ENCODE data around the gene NUAK1. TPM values are rescaled to one million over a fixed set of nuclear protein-coding genes. Genes with fewer than 3 reads are reported as not detected.

The NUAK1 gene
- total and polyA plus RNA-seq, 2 donors from 2014 or later: 2.9 to 28.8 TPM

DNA sequence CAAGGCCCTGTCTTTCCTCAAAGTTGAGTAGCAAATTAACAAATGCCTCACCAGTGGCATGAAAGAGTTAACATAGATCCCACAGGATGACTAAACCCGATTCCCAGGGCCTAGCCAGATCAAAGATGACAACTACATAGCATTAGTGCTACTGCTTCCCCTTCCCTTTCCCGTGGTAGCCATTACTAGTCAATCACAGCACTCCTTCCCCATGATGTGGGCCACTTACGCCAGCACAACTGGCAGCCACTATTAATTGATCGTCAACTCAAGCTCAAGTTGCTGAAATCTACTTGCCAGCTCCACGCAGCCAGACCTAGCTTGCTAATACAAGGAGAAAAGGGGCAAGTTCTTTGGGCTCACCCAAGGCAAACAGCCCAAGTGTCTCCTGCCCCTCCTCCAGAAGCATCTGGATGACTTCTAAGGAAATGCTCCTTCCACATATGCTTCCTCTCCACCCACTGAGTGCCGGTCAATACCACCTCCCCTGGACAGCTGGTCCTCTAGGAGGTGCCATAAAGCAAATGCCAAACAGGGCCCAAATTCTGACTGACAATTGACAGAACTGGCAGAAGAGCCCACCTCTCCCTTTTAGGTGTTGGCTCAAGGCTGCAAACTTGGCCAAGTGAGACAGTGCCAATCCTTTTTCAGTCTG, 72.6 kb downstream of the NUAK1 start:
- Histone ChIP-seq H3K9ac (ENCODE audit: low read length in 3 of 3) (no peak overlapping the region), H3K36me3 (ENCODE audit: control insufficient read depth in 2 of 3, insufficient read depth in 3 of 3, low read length in 3 of 3) (peaks cover 2 to 24% (median 4%) of the 10 kb centered on the region in 3 donors), H3K9me3 (ENCODE audit: control insufficient read depth in 2 of 3, insufficient read depth in 1 of 3, low read length in 3 of 3) (no peaks in the 10 kb centered on the region), H3K27ac (ENCODE audit: low read depth in 2 of 2, low read length in 2 of 2) (no peak overlapping the region), H3K4me3 (ENCODE audit: low read length in 3 of 3) (no peak overlapping the region), H3K4me1 (ENCODE audit: control insufficient read depth in 2 of 3, insufficient read depth in 2 of 3, low read depth in 1 of 3, low read length in 3 of 3) (peaks cover 0 to 6% (median 0%) of the 10 kb centered on the region in 3 donors), H3K27me3 (ENCODE audit: control insufficient read depth, insufficient read depth, low read length) (no peaks in the 10 kb centered on the region)
- TF ChIP-seq, protein P1, sequence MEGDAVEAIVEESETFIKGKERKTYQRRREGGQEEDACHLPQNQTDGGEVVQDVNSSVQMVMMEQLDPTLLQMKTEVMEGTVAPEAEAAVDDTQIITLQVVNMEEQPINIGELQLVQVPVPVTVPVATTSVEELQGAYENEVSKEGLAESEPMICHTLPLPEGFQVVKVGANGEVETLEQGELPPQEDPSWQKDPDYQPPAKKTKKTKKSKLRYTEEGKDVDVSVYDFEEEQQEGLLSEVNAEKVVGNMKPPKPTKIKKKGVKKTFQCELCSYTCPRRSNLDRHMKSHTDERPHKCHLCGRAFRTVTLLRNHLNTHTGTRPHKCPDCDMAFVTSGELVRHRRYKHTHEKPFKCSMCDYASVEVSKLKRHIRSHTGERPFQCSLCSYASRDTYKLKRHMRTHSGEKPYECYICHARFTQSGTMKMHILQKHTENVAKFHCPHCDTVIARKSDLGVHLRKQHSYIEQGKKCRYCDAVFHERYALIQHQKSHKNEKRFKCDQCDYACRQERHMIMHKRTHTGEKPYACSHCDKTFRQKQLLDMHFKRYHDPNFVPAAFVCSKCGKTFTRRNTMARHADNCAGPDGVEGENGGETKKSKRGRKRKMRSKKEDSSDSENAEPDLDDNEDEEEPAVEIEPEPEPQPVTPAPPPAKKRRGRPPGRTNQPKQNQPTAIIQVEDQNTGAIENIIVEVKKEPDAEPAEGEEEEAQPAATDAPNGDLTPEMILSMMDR (IDR thresholded peaks at IDR 0.05; ENCODE audit: borderline replicate concordance, extremely low read depth, insufficient read depth): no peak
- DNase-seq (no peak), FAIRE-seq (no peak)
- intact Hi-C loops (cut with DNase I): no loop called here

DNA sequence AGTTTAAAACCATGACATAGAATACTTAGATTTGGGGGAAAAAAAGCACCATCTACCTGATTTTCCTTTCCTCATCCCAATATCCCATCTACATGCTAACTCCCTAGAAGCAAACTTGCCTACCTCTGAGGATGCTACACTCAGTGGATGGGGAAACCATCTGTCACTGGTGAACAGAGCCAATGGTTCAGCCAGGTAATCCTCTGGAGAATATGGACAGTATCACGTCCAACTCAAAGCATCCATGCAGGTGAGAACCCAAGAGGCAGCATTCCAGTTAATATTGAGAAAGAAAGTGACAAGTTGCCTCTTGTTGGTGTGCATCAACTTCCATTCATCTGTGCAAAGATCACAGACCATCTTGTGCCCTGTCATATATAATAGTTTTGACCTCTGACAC, 73.2 kb downstream of the NUAK1 start:
- H3K27ac ChIP-seq (ENCODE audit: low read depth in 2 of 2, low read length in 2 of 2): no peak overlapping the region
- intact Hi-C loops (cut with DNase I): no loop called here
- TF ChIP-seq, protein P1 (IDR thresholded peaks at IDR 0.05; ENCODE audit: borderline replicate concordance, extremely low read depth, insufficient read depth): no peak
- H3K36me3 ChIP-seq (ENCODE audit: control insufficient read depth in 2 of 3, insufficient read depth in 3 of 3, low read length in 3 of 3): peaks cover 2 to 21% (median 4%) of the 10 kb centered on the region in 3 donors
- H3K9me3 ChIP-seq (ENCODE audit: control insufficient read depth in 2 of 3, insufficient read depth in 1 of 3, low read length in 3 of 3): no peaks in the 10 kb centered on the region
- H3K4me1 ChIP-seq (ENCODE audit: control insufficient read depth in 2 of 3, insufficient read depth in 2 of 3, low read depth in 1 of 3, low read length in 3 of 3): peaks cover 0 to 6% (median 0%) of the 10 kb centered on the region in 3 donors
- no peak for FAIRE-seq
- H3K27me3 ChIP-seq (ENCODE audit: control insufficient read depth, insufficient read depth, low read length): no peaks in the 10 kb centered on the region
- H3K4me3 ChIP-seq (ENCODE audit: low read length in 3 of 3): no peak overlapping the region
- H3K9ac ChIP-seq (ENCODE audit: low read length in 3 of 3): no peak overlapping the region
- no peak for DNase-seq

DNA sequence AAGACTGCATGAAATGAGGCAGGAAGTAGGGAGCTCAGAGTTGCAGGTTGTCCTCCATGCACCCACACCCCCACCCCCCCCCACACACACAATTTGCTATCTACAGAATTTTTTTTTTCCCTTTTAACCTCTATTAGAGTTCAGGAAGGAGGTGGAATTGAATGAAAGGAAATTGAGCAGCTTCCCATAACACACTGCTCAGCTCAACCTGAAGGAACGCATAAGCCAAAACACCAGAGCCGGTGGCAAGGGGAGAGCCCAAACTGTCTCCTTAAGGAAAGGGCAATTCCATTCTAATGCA, 74.1 kb downstream of the NUAK1 start:
- Histone ChIP-seq H3K9ac (ENCODE audit: low read length in 3 of 3) (no peak overlapping the region), H3K9me3 (ENCODE audit: control insufficient read depth in 2 of 3, insufficient read depth in 1 of 3, low read length in 3 of 3) (no peaks in the 10 kb centered on the region), H3K36me3 (ENCODE audit: control insufficient read depth in 2 of 3, insufficient read depth in 3 of 3, low read length in 3 of 3) (peaks cover 0 to 20% (median 3%) of the 10 kb centered on the region in 3 donors), H3K4me3 (ENCODE audit: low read length in 3 of 3) (no peak overlapping the region), H3K4me1 (ENCODE audit: control insufficient read depth in 2 of 3, insufficient read depth in 2 of 3, low read depth in 1 of 3, low read length in 3 of 3) (peaks cover 0 to 6% (median 0%) of the 10 kb centered on the region in 3 donors), H3K27me3 (ENCODE audit: control insufficient read depth, insufficient read depth, low read length) (no peaks in the 10 kb centered on the region), H3K27ac (ENCODE audit: low read depth in 2 of 2, low read length in 2 of 2) (no peak overlapping the region)
- FAIRE-seq (no peak), DNase-seq (no peak)
- TF ChIP-seq, protein P1 (IDR thresholded peaks at IDR 0.05; ENCODE audit: borderline replicate concordance, extremely low read depth, insufficient read depth): no peak
- intact Hi-C loops (cut with DNase I): no loop called here
